GM19328 (cell line): ENCODE measurements around the gene PEPD.

ENCODE experiments used
- ATAC-seq: cut with Tn5 transposase; IDR thresholded peaks from one replicate; pipeline ENCODE4 v1.9.1; 2021; ENCODE audit warnings: mild to moderate bottlenecking, moderate library complexity; ENCODE audit not compliant: unreplicated experiment

The PEPD gene

DNA sequence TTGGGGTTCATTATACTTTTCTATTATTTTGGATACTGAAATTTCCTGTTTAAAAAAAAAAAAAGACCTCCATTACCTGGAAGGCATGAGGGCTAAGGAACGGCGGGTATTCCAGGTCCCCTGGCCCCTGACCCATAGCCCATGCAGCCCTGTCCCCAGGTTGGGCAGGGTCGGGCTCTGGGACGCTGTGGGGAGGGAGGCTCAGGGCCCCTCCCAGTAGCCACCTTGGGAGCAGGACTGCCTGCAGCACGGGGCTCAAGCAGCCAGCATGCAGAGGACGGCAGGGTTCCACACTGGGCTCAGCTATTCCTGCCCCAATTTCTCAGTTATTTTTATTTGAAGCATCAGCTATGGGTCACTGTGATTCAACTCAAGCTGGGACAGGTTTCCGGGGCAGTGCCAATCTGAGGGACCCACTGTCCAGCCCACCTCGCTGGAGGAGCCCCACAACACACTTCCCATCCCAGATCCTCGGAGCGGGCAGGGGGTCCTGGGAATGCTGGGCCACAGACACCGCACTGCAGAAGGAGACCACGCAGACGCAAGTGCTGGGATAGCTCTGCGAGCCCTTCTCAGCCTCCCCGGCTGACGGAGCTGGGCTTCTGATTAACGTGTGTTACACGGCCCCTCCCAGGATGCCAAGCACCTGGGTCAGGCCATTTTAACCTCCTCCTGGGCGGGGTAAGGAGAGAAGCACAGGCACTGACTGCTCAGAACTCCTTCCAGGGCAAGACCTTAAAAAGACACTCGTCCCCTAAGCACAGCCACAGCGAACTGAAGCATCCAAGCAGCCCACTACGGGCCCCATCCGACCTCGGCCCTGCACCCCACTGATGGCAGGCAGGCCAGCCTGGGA lies 60.1 kb downstream of the PEPD start:
- ATAC-seq = no peak

- no peak for ATAC-seq
These were observed 61.2 kb downstream of the PEPD start for GRCh38 chr19:33460221-33460908.

DNA sequence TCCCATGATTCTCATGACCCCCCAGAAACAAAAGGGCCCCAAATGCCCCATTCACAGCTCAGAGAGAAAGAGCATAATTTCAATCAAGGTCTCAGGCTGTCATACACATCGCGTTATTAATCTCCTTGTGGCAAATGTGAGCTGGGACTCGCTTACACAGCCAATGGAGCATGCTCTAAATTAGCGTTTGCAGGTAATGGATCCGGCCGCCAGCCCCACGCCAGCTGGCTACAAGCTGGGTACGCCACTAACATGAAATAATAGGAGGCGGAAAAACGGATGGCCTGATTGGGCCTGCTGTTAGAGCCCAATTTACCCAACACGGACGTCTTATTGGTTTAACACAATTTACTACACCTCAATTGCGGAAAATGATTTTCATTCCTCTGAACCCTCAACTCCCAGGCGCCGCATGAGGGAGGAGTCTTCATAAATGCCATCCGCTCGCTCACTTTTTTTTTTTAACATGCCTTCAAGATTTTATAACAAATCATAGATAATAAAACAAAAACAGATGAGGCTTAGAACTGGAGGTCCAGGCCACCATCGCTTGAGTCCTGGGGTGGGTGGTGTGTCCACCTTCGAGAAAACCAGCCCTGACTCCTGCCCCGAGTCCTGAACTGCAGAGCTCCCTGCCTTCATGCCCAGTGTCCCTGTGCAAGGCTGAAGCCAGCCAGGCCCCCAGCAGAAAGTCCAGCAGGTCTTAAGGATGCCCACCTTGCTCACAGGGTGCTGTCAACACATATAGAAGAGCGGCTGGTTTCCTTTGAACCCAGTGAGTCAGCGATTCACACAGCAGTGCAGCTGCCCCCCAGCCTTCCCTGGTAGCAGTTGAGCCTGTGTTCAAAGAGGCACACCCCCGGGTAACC lies 62.1 kb downstream of the PEPD start:
- no peak for ATAC-seq

DNA sequence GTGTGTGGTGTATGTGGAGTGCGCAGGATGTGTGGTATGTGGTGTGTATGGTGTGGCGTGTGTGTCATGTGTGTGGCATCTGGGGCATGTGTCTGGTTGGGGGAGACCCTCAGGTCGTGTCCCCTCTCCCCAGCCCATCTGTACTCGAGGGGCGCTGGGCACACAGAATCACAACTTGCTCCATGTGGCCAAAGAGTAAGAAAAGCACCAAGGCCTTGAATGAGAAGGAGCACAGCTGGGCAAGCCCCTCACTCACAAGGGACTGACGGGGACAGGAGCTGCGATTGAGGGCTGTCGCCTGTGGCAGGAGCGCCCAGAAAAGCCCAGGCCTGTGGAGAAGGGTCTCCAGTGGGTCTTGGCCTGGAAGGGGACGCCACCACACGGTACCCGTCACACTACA lies 62.8 kb downstream of the PEPD start:
- ATAC-seq = no peak

DNA sequence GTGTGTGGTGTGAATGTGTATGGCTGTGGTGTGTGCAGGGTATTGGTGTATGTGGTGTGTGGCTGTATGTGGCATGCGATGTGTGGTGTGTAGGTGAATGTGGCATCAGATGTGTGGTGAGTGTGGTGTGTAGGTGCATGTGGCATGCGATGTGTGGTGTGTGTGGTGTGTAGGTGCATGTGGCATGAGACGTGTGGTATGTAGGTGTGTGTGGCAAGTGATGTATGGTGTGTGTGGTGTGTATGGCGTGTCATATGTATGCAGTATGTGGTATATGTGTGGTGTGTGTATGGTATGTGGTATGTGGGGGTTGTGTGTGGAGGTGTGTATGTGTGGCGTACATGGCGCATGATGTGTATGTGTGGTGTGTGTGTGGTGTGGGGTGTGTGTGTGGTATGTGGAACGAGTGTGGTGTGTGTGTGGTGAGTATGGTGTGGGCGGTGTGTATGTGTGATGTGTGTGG lies 63.4 kb downstream of the PEPD start:
- ATAC-seq = no peak

DNA sequence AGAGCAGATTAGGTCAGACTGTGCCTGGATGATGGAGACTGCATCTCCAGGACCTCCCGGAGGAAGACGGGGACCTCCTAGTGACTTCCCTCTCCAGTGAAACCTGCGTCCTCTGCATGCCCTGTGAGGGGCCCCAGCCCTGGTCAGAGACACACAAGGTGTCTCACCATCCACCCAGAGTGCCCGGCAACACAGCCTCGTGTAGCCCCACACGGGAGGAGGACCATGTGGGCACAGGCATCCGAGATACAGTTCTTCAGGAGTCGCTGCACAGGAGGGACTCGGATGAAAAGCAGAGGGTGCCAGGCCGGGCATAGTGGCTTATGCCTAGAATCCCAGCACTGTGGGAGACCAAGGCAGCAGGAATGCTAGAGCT lies 64.8 kb downstream of the PEPD start:
- no peak for ATAC-seq

GRCh38 chr19:33456076-33456844 lies 65.3 kb downstream of the PEPD start:
- ATAC-seq = no peak

- ATAC-seq = no peak
These were observed 68.3 kb downstream of the PEPD start for GRCh38 chr19:33453265-33453664.

- ATAC-seq = no peak
These were observed 70.9 kb downstream of the PEPD start for GRCh38 chr19:33450689-33451088.

DNA sequence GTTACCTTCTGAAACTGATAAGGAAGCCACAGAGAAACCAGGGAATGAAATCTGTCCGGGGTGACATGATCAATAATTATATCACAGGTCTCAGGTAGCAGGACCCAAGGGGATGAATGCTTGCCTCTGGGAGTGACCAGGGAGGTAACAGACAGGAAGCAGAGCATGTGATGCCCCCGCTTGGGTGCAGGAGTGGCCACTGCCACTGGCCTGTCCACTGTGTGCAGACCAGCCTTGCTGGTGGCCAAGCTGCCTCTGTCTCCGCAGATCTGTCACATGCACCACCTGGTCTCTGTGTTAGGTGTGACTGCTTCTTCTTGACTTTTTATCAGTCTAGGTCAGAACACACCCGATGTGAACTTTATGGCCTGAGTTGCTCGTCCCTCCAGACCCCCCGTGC lies 71.8 kb downstream of the PEPD start:
- no peak for ATAC-seq

DNA sequence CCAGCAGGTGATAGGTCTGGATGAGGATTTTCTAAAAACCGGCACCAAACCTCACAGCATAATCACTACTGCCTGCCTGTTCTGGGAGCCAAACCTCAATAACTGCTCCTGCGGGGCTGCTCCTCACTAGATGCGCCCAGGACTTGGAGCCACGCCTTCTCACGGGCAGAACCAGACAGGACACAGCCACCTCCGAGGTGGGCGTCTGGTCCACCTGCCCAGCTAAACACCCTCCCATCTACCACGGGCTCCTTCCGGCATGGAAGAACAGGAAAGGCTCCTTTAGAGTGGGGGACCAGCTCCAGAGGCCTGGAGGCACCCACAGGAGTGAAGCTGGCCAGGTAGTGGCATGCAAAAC lies 73.5 kb downstream of the PEPD start:
- no peak for ATAC-seq

DNA sequence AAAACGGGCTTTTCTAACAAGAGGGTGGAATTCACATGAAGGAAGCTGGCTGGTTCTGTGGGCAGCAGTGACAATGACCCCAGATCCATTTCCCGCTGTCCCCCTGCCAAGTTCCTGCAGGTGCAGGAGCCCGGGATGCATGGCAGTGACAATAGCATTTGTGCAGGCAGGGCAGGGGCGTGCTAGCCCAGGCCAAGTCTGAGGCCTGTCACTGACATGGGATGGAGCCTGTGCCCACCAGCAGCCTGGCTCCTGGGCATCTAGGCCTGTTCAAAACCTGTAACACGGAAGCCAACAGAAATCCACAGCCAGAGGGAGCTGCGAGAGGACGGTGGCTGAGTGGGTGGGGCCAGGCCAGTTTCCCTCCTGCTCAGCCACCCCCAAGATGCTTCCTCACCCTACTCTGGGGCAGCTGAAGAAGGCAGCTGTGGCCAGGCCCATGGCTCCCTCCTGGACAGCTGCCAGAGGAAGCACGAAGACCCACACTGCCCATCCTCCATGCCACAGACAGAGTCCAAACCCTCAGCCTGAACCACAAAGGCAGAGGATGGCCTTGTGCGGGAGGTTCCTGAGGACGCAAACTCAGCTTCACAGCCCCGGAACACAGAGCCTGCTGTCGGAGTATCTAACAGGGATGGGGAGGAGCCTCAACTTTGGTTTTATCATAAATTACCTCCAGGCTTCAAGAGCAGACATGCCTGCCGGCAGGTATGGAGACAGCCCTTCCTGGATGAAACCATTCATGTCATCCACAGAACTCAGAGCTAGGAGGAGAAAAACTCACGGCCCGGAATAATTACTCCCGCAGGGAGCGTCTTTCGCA lies 74.0 kb downstream of the PEPD start:
- no peak for ATAC-seq

- no peak for ATAC-seq
These were observed 75.0 kb downstream of the PEPD start for GRCh38 chr19:33446330-33447293.

DNA sequence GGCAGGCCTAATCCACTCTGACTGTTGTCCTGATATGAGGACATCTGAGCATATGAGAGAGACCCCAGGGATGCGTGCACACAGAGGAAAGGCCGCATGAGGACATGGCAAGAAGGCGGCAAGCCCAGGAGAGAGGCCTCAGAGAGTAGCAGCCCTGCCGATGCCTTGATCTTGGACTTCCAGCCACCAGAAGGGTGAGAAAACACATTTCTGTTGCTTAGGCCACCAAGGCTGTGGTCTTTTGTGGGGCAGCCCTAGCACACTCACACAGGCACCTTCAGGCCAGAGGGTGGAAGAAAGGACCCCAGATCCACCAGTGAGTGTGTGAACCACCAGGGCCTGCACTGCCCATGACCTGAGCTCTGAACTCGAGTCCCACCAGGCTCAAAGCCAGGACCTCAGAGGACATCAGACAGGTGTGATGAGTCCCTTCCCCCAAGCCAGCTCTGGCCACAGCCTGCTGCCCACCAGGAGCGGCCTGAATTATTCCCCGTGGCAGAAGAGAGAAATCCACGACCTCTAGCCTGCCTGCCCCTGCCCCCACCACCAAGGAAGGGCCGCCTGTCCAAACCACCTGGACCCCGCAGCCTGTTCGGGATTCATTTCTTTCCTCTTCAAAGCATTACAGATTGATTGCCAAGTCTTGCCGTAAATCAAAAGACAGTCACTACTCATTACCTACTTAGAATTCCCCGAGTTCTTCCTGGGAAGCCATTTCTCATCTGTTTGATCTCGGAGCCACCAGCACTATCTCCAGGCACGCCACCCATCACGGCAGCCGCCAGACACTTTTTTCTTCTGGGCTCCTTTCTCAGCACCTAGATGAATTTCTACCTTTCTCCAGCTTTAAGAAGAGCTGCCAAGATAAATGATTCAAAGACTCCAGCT lies 75.9 kb downstream of the PEPD start:
- no peak for ATAC-seq

DNA sequence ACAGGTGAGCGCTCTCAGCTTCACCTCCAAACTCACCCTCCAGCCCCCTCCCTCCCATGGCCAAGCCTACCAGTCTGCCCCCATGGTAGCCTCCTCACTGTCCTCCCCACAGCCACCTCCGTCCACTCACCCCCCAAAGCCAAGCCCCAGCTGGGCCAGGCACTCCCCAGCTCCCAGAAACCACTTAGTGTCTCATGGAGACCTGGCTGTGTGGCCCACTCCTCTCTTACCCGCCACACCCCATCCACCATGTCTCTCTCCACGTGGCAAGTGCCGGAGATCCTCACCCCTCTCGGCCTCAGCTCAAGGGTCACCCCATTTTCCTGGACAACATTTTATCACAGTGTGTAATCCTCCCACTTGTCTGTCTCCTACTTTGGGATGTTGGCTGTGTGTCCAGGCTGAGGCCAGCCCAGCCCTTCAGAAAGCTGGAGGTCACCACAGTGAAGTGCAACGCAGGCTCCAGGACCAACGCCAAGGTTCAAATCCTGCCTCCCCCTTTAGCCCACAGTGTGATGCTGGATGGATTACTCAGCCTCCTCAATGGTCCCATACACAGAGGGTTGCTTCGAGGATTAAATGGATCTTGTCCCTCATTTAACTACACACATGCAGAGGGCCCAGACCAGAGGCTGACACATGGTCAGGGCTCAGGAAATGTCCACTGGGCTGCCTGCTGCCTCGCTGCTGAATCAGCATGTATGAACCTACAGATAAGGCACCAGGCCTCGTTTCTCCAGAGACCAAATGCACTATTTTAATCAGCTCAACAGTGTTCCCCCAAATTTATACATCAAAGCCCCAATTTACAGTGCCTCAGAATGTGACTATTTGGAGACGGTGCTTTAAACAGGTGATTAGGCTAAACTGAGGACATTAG lies 76.8 kb downstream of the PEPD start:
- ATAC-seq = no peak

DNA sequence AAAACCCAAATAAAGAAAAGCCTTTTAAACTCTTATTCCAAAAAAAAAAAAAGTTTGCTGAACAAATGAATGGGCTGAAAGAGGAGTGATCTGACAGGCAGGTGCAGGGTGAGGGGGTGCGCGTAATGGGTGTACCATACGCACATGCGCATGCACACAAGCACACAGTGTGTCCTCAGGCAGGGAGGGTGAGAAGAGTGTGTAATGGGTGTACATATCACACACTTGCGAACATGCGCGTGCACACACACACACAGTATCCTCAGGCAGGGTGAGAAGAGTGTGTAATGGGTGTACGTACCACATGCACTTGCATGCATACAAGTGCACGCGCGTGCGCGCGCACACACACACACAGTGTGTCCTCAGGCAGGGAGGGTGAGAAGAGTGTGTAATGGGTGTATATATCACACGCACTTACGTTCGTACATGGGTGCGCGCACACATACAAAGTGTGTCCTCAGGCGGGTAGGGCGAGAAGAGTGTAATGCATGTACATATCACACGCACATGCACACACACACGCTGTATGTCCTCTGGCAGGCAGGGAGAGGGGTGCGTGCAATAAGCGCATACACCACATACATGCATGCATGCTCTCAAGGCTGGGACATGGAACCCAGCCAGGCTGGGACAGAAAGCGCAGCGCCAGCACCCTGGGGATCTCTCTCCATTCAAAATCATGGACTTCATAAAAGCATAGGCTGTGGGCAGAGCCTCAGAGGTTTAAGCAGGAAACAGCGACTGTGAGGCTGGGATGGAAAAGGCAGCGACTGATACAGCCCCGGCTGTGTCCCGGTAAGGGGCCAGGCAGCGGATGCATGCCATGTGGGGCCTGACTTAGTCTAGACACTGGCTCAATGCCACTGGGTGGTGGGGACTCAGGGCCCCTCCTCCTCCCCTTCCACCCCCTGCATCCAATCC lies 77.7 kb downstream of the PEPD start:
- ATAC-seq = no peak
